Activated T-cell treated with anti-CD3 and anti-CD28 coated beads for 4 hours (primary cell): ENCODE measurements around the gene EIF4EBP3.
A peak's percentile ranks its signal among the peaks of the same experiment; 100 is the strongest.

ENCODE experiments used
- DNase-seq: peaks from one replicate; pipeline ENCODE4 v3.0.0-alpha.2; 2020

Gene EIF4EBP3

DNA sequence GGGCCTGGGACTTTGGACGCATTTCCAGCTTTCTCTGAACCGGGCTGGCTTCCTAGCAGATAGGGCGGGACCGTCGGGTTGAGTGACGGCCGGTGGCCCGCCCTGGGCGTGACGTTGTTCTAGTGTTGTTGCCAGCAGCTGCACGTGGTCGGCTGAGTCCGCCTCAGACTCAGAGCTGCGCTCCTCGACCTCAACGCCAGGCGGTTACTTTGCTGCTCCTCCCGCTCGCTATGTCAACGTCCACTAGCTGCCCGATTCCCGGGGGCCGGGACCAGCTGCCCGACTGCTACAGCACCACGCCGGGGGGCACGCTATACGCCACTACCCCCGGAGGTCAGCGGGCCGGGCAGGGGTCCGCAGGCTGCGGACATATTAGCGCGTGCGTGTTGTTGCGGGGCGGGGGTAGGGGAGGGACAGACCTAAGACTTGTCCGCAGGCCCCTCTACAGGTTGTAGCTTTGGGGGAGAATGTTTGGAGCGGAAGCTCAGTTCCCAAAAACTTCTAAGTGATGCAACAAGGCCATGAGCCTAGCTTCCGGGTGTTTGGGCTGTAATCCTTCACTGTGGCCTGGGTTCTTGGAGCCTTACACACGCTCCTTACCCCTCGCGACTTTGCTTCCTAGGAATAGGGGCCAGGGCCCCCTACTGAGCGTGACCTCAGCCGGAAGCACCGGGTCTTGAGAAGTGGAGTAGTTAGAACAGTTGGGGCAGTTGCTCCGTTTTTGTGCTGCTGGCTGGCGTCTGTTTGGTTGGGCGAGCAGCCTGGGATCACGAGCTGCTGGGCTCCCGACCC lies at the start of gene EIF4EBP3:
Gene EIF4EBP3, plus strand, starts transcription at position 155 of the 792 bp plus-strand sequence. Its CDS starts 76 bp downstream, at position 231.
- DNase-seq, result peak; percentile 76

- no peak for DNase-seq
Observed at GRCh38 chr5:140497897-140498296, 49.6 kb upstream of the EIF4EBP3 start.

GRCh38 chr5:140498591-140498990 lies 48.9 kb upstream of the EIF4EBP3 start:
- no peak for DNase-seq

DNA sequence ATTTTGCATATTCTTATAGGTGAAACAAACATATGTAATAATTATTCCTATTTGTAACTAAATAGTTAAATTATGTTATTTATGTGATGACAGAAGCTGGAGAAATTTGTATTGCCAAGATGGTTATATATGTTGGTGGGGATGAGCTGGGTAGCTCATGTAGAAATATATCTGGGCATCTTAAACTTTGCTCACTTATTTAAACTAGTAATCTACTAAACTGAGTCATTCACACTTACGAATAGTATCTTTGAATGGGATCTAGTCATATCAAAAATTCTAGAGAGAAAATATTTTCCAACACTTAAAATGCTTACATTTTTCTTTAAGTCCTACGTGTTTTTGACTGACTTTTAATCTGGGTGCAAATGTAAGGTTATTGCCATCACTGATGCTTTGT lies 44.6 kb upstream of the EIF4EBP3 start:
- no peak for DNase-seq

GRCh38 chr5:140509898-140510297 lies 37.6 kb upstream of the EIF4EBP3 start:
- no peak for DNase-seq

DNA sequence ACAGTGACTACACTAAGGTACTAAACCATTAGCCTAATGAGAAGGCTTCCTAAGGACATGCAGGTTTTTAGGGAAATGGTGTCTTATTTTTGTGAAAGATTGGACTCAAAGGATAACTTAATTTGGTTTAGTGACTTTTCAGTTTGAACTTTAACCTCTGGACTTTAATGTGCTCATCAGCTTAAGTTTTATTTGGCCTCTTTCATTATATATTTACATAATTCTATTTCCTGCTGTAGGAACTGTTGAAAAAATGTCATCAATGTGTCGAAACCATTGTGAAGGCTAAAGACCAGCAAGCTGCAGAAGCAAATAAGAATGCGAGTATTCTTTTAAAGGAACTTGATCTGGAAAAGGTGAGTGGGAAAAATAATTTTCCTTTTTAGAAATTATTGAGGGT lies 34.3 kb upstream of the EIF4EBP3 start:
- no peak for DNase-seq

DNA sequence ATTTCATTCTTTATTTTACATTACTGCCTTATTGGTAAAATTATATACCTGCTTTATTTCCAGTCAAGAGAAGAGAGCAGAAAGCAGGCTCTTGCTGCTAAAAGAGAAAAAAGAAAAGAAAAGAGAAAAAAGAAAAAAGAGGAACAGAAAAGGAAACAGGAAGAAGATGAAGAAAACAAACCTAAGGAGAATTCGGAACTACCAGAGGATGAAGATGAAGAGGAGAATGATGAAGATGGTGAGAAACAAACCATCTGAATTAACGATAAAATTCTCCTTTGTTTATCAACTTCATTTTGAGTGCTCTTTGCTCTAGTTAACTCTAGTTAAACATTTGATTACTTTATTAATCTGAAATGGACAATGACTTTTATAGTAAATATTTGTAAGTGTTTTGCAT lies 23.5 kb upstream of the EIF4EBP3 start:
- DNase-seq, result no peak

DNA sequence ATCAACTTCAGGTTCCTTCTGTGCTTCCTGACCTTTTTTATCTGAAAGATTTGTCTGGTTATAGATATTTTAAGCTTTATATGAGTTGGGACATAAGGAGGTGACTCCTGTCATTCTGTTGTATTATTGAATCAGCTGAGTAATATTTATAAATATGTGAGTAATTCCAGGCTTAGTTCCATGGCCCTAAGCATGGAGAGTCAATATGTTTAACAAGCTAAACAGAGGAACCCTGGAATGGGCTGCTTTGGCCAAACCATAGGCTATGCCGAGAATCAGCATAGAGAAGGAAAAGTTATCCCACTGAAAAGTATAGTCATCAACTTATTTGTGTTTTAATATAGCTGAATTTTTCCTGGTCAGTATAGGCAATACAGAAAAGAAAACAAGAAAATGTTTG lies 7.2 kb upstream of the EIF4EBP3 start:
- no peak for DNase-seq

DNA sequence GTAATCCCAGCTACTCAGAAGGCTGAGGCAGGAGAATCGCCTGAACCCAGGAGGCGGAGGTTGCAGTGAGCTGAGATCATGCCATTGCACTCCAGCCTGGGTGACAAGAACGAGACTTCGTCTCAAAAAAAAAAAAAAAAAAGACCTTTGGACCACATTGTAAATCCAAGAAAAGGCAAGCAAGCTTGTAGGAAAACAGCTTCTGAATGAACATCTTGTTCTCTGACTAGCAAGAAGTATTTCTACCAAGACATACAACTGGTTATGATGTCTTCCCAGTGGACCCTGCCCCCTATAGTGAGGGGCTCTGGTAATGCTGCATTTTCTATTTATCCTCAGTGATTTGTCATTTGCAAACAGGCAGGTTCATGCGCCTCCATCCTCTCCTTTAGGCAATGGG lies 4.5 kb upstream of the EIF4EBP3 start:
- no peak for DNase-seq

GRCh38 chr5:140544986-140545385 lies 2.5 kb upstream of the EIF4EBP3 start:
- DNase-seq, result no peak

- DNase-seq, result no peak
Observed at GRCh38 chr5:140545606-140546005, 1.9 kb upstream of the EIF4EBP3 start.

- no peak for DNase-seq
Observed at GRCh38 chr5:140546851-140547507, 483 bp upstream of the EIF4EBP3 start.

DNA sequence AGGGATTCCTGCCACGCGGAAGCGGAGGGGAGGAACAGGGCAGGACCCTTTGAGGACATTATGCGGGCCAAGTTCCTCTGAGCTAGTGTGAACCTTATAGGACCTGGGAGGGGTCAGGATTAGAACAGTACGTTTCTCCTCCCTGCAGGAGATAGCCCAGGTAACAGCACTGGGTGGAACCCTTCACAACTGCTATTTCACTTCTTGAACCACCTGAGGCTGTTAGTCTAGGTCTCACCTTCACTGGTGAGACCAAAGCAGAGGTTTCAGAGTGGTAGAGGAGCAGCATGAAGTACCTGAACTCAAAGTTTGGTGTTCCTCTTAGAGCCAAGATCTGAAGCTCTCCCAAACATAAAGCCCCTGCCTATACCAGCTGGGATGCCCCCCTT lies 832 bp downstream of the EIF4EBP3 start:
- DNase-seq, result no peak

- DNase-seq, result no peak
Observed at GRCh38 chr5:140548791-140549190, 1.3 kb downstream of the EIF4EBP3 start.

DNA sequence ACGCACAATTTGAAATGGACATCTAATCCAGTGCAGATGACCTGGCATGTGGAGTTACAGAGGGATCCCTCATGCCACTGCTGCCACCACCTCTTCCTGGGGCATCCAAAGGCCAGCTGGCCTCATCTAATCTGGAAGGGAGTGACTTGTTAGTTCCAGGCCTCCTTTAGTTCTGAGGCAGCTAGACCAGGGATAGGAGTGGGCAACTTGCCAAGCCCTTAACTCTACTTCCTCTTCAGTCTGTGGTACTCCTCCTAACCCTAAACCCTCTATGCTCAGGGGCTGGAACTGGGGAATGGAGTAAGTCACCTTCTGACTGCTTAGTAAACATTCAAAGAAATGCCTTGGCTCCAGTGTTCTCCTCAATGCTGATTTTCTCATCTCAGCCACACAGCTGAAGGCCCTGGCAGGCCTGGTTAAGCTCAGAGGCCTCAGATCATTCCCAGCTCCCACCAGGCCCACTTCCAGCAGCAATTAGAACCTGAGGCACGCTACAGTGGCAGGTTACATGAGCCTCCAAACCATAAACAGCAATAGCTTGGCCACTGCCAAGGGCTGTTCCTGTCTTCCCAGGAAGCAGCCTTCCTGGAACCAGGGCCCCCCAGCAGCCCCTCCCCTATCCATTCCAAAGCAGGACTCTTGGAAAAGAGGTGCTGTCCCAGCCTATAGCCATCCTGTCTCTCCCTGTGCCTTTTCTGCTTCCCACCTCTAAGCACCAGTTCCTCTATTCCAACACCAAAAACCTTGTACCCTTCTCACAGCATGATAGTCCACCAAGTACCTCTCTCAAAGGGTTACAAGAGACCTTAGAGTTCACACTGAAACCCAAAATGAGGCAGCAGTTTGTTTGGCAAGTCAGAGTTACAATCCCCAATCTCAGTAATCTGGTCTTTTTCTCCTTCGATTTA lies 2.0 kb downstream of the EIF4EBP3 start:
- DNase-seq, result no peak

DNA sequence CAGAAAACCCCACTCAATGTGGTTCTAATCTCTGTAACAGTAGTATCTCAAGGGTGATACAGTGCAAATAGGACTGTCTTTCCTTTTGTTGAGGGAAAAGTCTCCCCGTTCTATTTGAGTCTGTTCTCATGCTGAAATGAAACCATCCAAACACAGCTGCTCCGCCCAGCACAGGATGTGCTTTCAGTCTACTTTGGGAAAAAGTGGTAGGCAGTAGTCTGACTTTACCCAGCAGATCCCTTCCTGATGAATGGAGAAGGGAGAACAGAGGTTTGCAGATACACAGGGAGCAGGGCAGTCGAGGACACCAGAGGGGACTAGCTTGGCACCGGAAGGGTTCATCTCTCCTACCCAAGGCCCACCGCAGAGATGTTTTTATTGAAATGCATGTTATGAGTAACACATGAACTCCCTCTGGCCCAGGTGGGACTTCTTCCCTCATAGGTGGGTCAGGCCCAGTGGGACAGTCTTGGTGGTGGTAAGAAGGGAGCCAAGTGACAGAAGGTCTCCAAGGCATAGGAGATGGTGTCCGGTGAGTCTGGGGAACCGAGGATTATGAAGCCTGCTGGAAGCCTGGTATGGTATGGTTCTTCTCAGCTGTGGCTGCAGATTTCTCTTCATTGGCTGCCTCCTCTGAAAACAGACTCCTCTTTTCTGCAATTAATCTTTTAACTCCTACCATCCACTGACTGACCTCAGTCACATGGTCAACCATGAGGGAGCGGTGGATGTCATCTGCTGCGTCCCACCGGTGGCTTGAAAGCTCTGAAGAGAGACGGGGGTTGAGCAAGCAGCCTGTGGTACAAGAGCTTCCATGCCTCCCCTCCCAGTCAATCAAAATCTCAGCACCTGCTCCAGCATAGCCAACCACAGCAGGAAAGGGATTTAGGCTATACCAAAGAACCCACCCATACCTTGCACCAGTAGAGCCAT lies 3.0 kb downstream of the EIF4EBP3 start:
- no peak for DNase-seq

- DNase-seq, result no peak
Observed at GRCh38 chr5:140551872-140552271, 4.4 kb downstream of the EIF4EBP3 start.

DNA sequence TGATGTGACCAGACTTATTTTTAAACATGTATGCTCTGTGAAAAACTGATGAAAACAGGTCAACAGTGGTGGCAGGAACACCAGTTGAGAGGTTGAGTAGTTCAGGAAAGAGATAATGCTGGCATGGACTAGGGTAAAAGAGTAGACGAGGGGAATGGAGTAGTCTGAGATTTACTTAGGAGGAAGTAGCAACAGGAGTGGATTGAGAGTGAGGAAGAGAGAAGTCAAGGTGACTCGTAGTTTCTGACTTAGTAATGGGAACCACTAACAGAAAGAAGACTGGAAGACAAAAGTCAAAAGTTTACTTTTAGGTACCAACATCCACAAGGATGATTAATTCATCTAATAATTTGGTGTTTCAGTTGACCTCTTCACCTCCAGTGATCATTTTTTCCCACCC lies 6.2 kb downstream of the EIF4EBP3 start:
- no peak for DNase-seq

- DNase-seq, result no peak
Observed at GRCh38 chr5:140554454-140554853, 7.0 kb downstream of the EIF4EBP3 start.

GRCh38 chr5:140555747-140556312 lies 8.4 kb downstream of the EIF4EBP3 start:
- no peak for DNase-seq

DNA sequence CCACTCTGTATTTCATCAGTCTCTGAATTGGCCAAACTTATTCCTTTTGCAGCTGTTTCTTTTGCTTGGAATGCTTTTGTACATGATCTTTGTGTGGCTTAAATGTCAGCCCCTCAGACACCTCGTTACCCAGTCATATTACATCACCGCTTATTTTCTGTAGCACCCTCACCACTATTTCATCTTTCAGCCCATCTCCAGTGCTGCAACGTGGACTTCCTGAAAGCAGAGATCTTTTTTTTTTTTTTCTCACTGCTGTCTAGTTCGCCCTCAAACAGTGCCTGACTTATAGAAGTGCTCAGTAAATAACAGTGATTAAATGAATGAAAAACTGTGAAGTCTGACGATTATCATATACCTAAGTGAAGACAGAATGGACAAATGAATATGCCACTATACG lies 9.0 kb downstream of the EIF4EBP3 start:
- no peak for DNase-seq
